ENCODE data around the gene NPPB.

Gene NPPB

GRCh38 chr1:11838349-11839272 lies 20.1 kb downstream of the NPPB start:
- peak; percentile 99 for TF ChIP-seq CTCF (IDR thresholded peaks at IDR 0.05; ENCODE audit: control insufficient read depth, extremely low read depth, insufficient read depth)
- H3K4me3 ChIP-seq (ENCODE audit: low read depth, low read length) = no peak overlapping the region
- peak; percentile 8 for DNase-seq (ENCODE audit: low read depth)

- H3K4me3 ChIP-seq (ENCODE audit: low read depth, low read length) = no peak overlapping the region
- no peak for DNase-seq (ENCODE audit: low read depth)
- TF ChIP-seq CTCF (IDR thresholded peaks at IDR 0.05; ENCODE audit: control insufficient read depth, extremely low read depth, insufficient read depth) = no peak
These were observed 20.9 kb downstream of the NPPB start for GRCh38 chr1:11837767-11838348.

- H3K4me3 ChIP-seq (ENCODE audit: low read depth, low read length) = no peak overlapping the region
- no peak for TF ChIP-seq CTCF (IDR thresholded peaks at IDR 0.05; ENCODE audit: control insufficient read depth, extremely low read depth, insufficient read depth)
- DNase-seq (ENCODE audit: low read depth) = no peak
These were observed 21.6 kb downstream of the NPPB start for GRCh38 chr1:11836955-11837766.

- TF ChIP-seq CTCF (IDR thresholded peaks at IDR 0.05; ENCODE audit: control insufficient read depth, extremely low read depth, insufficient read depth) = no peak
- H3K4me3 ChIP-seq (ENCODE audit: low read depth, low read length) = no peak overlapping the region
- no peak for DNase-seq (ENCODE audit: low read depth)
These were observed 23.1 kb downstream of the NPPB start for GRCh38 chr1:11835441-11836225.

GRCh38 chr1:11833900-11834299 lies 24.8 kb downstream of the NPPB start:
- no peak for TF ChIP-seq CTCF (IDR thresholded peaks at IDR 0.05; ENCODE audit: control insufficient read depth, extremely low read depth, insufficient read depth)
- no peak overlapping the region for H3K4me3 ChIP-seq (ENCODE audit: low read depth, low read length)
- DNase-seq (ENCODE audit: low read depth) = no peak

GRCh38 chr1:11833497-11833896 lies 25.2 kb downstream of the NPPB start:
- no peak for TF ChIP-seq CTCF (IDR thresholded peaks at IDR 0.05; ENCODE audit: control insufficient read depth, extremely low read depth, insufficient read depth)
- DNase-seq (ENCODE audit: low read depth) = no peak
- H3K4me3 ChIP-seq (ENCODE audit: low read depth, low read length) = no peak overlapping the region

Data from LNCaP clone FGC (cell line).